Esophagus squamous epithelium (tissue), 5 donors: ENCODE measurements around the gene TM7SF2. TPM values are rescaled to one million over a fixed set of nuclear protein-coding genes. Genes with fewer than 3 reads are reported as not detected.

ENCODE experiments used
- DNase-seq: peaks from one replicate; lab custom pipeline; 2025; lab: John Stamatoyannopoulos, UW
- H3K27ac ChIP-seq, 4 donors: fragments of 200-600 bp; sonication (generic); one replicate each; pipeline ENCODE4 v1.5.1; 2016 to 2019; ENCODE audit warnings: mild to moderate bottlenecking in 1 of 4
- H3K27me3 ChIP-seq, 4 donors: fragments of 200-600 bp; sonication (generic); 1 replicate in 3 of 4; 2 replicates in 1 of 4; pipeline versions ENCODE4 v1.5.1 to v1.6.0; 2017 to 2021; ENCODE audit warnings: antibody characterized with exemption in 1 of 4
- H3K36me3 ChIP-seq, 3 donors: fragments of 200-600 bp; sonication (generic); one replicate each; pipeline ENCODE4 v1.5.1; 2016 to 2019
- H3K4me1 ChIP-seq, 3 donors: fragments of 200-600 bp; sonication (generic); one replicate each; pipeline ENCODE4 v1.5.1; 2017 to 2019
- H3K4me3 ChIP-seq, 4 donors: fragments of 200-600 bp; sonication (generic); 1 replicate in 3 of 4; 2 replicates in 1 of 4; pipeline ENCODE4 v1.5.1; 2016 to 2019; ENCODE audit warnings: mild to moderate bottlenecking in 2 of 4, moderate library complexity in 1 of 4
- H3K9me3 ChIP-seq, 3 donors: fragments of 200-600 bp; sonication (generic); one replicate each; pipeline ENCODE4 v1.5.1; 2016 to 2019
- POLR2A ChIP-seq, 4 donors: fragments of 450-650 bp; IDR thresholded peaks; one replicate each; pipeline ENCODE4 v1.6.1; 2017; ENCODE audit warnings: antibody characterized with exemption in 4 of 4, mild to moderate bottlenecking in 4 of 4, moderate library complexity in 3 of 4
- WGBS, 2 donors: methylation state at CpG; one replicate each; pipeline ENCODE4 v1.1.5; 2018; 5-methylcytosine and 5-hydroxymethylcytosine counted together
- intact Hi-C: fragments of 100-400 bp; cut with DNase I; formaldehyde crosslinking; loops from one replicate; pipeline ENCODE4 v1.15.0; 2022
- total RNA-seq, 4 donors: library from RNA; depleted of rRNA; stranded (reverse); fragments of >200 nt; gene quantifications; one replicate each; pipeline ENCODE4 v1.1.0, GENCODE V29; 2016
- TF ChIP-seq, protein P1 (sequence below), 6 experiments: fragments of 450-650 bp in 4 of 6; fragments of 200-600 bp in 2 of 6; sonication (generic) in 2 of 6; IDR thresholded peaks; one replicate each; pipeline ENCODE4 v1.5.1; 2016 to 2019; ENCODE audit warnings: antibody characterized with exemption in 6 of 6, mild to moderate bottlenecking in 4 of 6, moderate library complexity in 4 of 6
- donor health status: DM: yes; HTN: yes; CAD: no.

Gene TM7SF2
- total RNA-seq, 4 donors from 2014 or later = 36.4 to 96.5 (median 74.7) TPM

GRCh38 chr11:65103476-65103875, 8.2 kb upstream of the TM7SF2 start:
- H3K4me3 ChIP-seq = no peak overlapping the region
- DNase-seq = no peak
- H3K27ac ChIP-seq = peak overlapping the region in 2 of 4 donors; percentile 17 to 30
- no peaks in the 10 kb centered on the region for H3K27me3 ChIP-seq
- no peak for TF ChIP-seq POLR2A (IDR thresholded peaks at IDR 0.05)
- TF ChIP-seq, protein P1, sequence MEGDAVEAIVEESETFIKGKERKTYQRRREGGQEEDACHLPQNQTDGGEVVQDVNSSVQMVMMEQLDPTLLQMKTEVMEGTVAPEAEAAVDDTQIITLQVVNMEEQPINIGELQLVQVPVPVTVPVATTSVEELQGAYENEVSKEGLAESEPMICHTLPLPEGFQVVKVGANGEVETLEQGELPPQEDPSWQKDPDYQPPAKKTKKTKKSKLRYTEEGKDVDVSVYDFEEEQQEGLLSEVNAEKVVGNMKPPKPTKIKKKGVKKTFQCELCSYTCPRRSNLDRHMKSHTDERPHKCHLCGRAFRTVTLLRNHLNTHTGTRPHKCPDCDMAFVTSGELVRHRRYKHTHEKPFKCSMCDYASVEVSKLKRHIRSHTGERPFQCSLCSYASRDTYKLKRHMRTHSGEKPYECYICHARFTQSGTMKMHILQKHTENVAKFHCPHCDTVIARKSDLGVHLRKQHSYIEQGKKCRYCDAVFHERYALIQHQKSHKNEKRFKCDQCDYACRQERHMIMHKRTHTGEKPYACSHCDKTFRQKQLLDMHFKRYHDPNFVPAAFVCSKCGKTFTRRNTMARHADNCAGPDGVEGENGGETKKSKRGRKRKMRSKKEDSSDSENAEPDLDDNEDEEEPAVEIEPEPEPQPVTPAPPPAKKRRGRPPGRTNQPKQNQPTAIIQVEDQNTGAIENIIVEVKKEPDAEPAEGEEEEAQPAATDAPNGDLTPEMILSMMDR (IDR thresholded peaks at IDR 0.05) = no peak
- no peaks in the 10 kb centered on the region for H3K9me3 ChIP-seq
- intact Hi-C loops = no loop called here
- peaks cover 11 to 47% (median 12%) of the 10 kb centered on the region in 3 donors for H3K36me3 ChIP-seq
- peaks cover 8 to 51% (median 11%) of the 10 kb centered on the region in 3 donors for H3K4me1 ChIP-seq

GRCh38 chr11:65104628-65105027, 7.0 kb upstream of the TM7SF2 start:
- TF ChIP-seq POLR2A (IDR thresholded peaks at IDR 0.05) = no peak
- TF ChIP-seq, protein P1 (IDR thresholded peaks at IDR 0.05) = no peak
- no peak for DNase-seq
- Histone ChIP-seq H3K27ac (peak overlapping the region in 2 of 4 donors; percentile 17 to 31), H3K9me3 (no peaks in the 10 kb centered on the region), H3K4me3 (no peak overlapping the region), H3K4me1 (peaks cover 14 to 63% (median 16%) of the 10 kb centered on the region in 3 donors), H3K27me3 (no peaks in the 10 kb centered on the region), H3K36me3 (peaks cover 13 to 50% (median 21%) of the 10 kb centered on the region in 3 donors)
- 74 to 81% methylated on average over 4 of the region's 4 CpGs for WGBS, 2 donors
- intact Hi-C loops = no loop called here

DNA sequence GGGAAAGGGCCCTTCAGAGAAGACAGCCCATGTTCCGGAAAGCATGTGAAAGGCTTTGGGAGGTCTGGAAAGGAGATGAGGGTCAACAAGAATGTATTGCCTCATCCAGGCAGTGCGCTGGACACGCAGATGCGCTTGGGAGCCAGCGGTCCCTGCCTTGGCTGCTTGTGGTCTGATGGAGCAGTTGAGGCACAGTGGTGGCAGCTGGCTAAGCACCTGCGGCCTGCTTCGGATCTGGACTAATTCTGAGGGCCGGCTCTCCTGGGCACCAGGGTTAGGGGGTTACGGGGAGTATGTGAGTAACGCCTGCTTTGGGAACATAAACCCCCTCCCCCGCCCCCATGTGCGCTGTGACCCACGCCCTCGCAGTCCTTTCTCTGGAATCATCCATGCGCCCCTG, 4.6 kb upstream of the TM7SF2 start:
- TF ChIP-seq POLR2A (IDR thresholded peaks at IDR 0.05) = no peak
- TF ChIP-seq, protein P1 (IDR thresholded peaks at IDR 0.05) = no peak
- Histone ChIP-seq H3K9me3 (no peaks in the 10 kb centered on the region), H3K27me3 (no peaks in the 10 kb centered on the region), H3K4me3 (no peak overlapping the region), H3K36me3 (peaks cover 13 to 53% (median 22%) of the 10 kb centered on the region in 3 donors), H3K27ac (no peak overlapping the region), H3K4me1 (peaks cover 32 to 70% (median 33%) of the 10 kb centered on the region in 3 donors)
- 92 to 96% methylated on average over 6 to 10 of the region's 15 CpGs for WGBS, 2 donors
- no peak for DNase-seq
- intact Hi-C loops = no loop called here

GRCh38 chr11:65107751-65108468, 3.8 kb upstream of the TM7SF2 start:
- intact Hi-C loops = no loop called here
- Histone ChIP-seq H3K4me1 (peaks cover 34 to 70% (median 36%) of the 10 kb centered on the region in 3 donors), H3K27ac (peak overlapping the region in 2 of 4 donors; percentile 51 to 70)

GRCh38 chr11:65108469-65109123, 3.1 kb upstream of the TM7SF2 start:
- TF ChIP-seq, protein P1 (IDR thresholded peaks at IDR 0.05) = peak in 3 of 6 experiments; percentile 9 to 35 (median 18)
- no peak for TF ChIP-seq POLR2A (IDR thresholded peaks at IDR 0.05)
- Histone ChIP-seq H3K27me3 (no peaks in the 10 kb centered on the region), H3K27ac (peak overlapping the region; percentile 8 to 85 (median 32)), H3K36me3 (peaks cover 13 to 45% (median 22%) of the 10 kb centered on the region in 3 donors), H3K9me3 (no peaks in the 10 kb centered on the region), H3K4me1 (peaks cover 41 to 70% (median 43%) of the 10 kb centered on the region in 3 donors), H3K4me3 (no peak overlapping the region)
- intact Hi-C loops = no loop called here
- no peak for DNase-seq
- 59 to 90% methylated on average over 2 to 12 of the region's 38 CpGs for WGBS, 2 donors

More at GRCh38 chr11:65107751-65108468, 3.8 kb upstream of the TM7SF2 start:
- Histone ChIP-seq H3K9me3 (no peaks in the 10 kb centered on the region), H3K36me3 (peaks cover 13 to 46% (median 22%) of the 10 kb centered on the region in 3 donors), H3K27me3 (no peaks in the 10 kb centered on the region), H3K4me3 (no peak overlapping the region)
- no peak for TF ChIP-seq POLR2A (IDR thresholded peaks at IDR 0.05)
- DNase-seq = no peak
- WGBS, 2 donors = 78% methylated on average over 7 of the region's 52 CpGs; no CpG with 5 or more reads in 1 of the 2 donors
